Stimulated activated CD4-positive, alpha-beta T cell treated with anti-CD3 and anti-CD28 coated beads, Interleukin-2, amount 100 ng/mL, for 48 hours (primary cell): ENCODE measurements around the gene GPATCH8.
A peak's percentile ranks its signal among the peaks of the same experiment; 100 is the strongest.
"Not testable (repeated sequence)": the region's sequence is repeated elsewhere in the genome, so short reads cannot be mapped to it uniquely, and the experiment has no call there.

Experiments used
- DNase-seq, 2 donors: peaks; one replicate each; pipeline ENCODE4 v3.0.0-alpha.2; 2020

The GPATCH8 gene

DNA sequence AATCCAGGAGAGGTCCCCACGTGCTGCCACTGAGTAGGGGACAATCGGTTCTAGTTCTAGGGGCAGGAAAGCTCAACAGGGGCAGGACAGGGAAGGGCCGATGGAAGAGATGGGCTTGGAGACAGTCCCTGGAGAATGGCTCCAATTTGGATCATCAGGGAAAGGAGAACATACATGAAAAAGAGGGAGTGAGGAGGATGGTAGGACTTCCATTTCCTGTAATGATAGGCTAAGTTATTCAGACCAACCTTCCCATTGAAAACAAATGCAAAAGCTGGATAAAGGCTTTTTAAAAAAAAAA, 20.4 kb upstream of the GPATCH8 start:
- no peak for DNase-seq

GRCh38 chr17:44522883-44523671, 19.9 kb upstream of the GPATCH8 start:
- peak; percentile 62 to 65 for DNase-seq

- DNase-seq = no peak
Measured at GRCh38 chr17:44518032-44518431, 14.8 kb upstream of the GPATCH8 start.

DNA sequence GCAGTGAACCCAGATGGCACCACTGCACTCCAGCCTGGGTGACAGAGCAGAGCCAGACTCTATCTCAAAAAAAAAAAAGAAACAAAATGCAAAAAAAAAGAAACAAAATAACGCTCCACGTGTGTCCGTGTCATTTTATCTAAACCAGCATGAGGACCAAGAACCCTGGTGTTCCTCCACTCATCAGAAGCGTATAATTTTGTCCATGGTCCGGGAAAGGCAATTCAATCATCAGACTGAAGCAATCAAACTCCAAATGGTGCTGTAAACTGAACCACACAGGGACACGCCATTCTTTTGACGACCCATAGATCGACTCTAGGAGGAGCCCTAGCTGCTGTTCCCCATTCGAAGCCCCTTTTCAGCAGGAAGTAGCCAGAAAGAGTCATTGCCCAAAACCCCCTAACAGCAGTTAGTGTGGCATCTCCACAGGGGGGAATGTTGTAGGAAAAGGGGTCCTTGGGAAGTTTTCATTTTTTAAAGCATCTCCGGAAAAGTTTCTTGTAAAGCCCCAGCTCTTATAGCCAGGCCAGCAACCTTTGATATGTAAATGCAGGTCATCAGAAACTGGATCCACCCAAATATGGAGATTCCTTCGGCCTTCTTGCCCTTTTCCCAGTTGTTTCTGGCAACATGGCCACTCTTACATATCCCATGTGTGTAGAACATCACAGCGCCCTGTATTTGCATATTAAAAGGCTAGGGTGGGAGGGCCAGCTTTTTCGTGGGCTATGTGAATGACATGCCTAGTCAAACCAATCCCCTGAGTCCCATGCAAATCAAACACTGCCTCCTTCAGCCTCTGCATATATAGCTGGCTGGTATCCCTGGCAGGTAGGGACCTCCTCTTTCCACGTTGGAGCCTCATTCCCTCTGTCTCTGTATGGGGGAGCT, 8.3 kb upstream of the GPATCH8 start:
- not testable (repeated sequence) for DNase-seq

- not testable (repeated sequence) for DNase-seq
Measured at GRCh38 chr17:44506939-44507604, 3.9 kb upstream of the GPATCH8 start.

- no peak for DNase-seq
Measured at GRCh38 chr17:44502598-44503146, 534 bp downstream of the GPATCH8 start.

- no peak for DNase-seq
Measured at GRCh38 chr17:44501866-44502375, 1.3 kb downstream of the GPATCH8 start.

DNA sequence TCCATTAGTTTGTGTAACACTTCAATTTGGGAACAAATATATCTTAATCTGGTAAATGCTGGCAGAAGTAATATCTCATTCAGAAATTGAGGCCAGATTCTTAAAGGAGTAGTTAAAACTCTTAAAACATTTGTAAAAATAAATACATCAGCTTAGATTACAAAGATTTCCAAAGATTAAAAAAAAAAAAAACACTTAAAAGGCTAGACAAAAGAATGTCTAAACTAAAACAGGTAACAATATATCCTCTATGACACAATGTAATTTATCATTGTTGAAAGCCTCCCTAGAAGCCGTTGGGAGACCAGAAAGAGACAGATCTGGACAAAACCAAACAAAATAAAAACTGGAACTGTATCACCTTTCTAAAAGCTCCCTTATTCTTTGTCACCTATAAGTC, 3.5 kb downstream of the GPATCH8 start:
- no peak for DNase-seq

DNA sequence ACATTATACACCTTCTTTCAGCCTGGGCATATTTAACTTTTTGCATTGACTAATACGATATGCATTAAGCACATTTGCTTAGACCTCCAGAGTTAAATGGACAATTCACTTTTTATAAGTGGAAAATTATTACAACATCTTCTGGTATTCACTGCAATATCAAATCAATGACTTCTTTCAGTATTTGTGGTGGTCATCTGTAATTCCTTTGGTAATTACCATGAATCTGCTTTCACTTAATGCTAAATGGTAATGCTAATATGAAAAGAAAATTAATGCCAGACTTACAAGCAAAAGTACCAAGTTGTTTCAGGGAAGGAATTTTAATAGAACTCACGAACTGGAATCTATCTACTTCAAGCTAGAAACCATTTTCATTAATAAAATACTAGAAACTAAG, 6.4 kb downstream of the GPATCH8 start:
- DNase-seq = no peak

DNA sequence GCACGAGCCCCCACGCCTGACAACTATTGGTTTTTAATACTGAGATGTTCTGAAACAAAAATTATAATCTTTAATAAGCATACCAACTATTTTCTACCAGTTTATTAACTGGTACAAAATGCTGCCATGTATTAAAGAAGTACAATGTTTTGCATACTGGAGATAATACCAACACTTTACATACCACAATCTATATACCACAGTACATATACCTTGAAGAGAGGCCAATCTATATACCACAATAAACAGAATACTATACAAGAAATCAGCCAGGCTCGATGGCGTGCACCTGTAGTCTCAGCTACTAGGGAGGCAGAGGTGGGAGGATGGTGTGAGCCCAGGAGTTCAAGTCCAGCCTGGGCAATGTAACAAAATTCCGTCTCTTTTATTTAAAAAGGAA, 9.9 kb downstream of the GPATCH8 start:
- DNase-seq = no peak

GRCh38 chr17:44492706-44493272, 10.4 kb downstream of the GPATCH8 start:
- DNase-seq = no peak

DNA sequence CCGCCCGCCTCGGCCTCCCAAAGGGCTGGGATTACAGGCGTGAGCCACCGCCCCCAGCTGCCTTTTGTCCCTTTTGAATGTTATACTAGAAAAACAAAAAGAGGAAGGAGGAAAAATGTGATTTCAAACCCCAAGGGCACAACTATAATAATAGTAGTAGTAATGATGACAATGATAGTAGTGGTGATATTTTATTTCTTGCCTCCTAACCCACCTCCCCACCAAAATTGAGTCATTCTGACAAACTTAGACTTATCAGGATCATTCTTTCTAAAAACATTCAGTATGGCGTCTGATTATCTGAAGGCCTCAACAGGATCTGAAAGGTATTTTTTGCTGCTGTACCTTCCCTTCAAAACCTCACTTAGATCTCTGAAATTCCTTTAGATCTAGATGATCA, 13.6 kb downstream of the GPATCH8 start:
- no peak for DNase-seq

DNA sequence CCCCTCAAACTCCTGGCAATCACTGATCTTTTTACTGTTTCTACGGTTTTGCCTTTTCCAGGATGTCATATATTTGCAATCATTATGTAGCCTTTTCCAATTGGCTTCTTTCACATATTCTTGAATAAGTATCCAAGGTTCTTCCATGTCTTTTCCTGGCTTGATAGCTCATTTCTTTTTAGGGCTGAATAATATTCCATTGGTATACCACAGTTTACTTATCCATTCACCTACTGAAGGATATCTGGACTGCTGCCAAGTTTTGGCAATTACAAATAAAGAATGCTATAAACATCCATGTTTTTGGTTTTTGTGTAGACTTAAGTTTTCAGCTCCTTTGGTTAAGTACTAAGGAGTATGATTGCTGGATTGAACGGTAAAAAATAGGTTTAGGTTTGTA, 16.0 kb downstream of the GPATCH8 start:
- DNase-seq = no peak

- DNase-seq = no peak
Measured at GRCh38 chr17:44473367-44473766, 29.8 kb downstream of the GPATCH8 start.

DNA sequence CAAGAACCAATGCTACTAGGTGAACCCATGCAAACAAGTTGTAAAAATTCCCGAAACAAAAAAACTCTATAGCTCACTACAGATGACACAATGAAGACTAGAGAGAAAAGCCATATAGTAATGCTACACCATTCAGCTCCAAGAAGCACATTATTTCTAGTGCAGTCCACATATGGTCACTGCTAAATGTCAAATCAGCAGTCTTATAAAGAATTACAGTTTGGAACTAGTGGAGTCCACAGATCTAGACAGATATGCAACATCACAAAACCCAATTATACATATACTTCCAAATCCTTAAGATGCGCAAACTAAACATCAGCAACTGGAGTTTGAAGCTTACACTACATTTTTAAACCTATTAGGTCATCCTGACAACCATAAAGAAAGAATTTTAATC, 33.5 kb downstream of the GPATCH8 start:
- DNase-seq = no peak

DNA sequence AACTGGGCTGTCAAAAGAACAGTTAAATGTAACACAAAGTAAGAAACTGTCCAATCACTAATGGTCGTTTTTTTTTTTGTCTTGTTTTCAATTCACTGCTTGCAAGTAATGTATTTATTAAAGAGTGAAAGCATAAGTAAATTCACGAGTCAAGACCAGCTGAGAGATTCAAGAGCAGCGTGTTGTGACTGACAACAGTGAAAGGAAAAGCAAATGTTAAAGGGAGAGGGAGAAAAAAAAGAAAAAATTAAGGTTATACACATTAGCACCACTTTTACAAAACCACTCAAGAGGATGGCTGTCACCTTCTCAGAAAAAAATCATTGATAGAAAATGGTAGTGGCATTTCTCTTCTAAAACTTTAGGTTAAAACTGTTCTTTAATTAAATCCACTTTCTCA, 36.1 kb downstream of the GPATCH8 start:
- DNase-seq = no peak

DNA sequence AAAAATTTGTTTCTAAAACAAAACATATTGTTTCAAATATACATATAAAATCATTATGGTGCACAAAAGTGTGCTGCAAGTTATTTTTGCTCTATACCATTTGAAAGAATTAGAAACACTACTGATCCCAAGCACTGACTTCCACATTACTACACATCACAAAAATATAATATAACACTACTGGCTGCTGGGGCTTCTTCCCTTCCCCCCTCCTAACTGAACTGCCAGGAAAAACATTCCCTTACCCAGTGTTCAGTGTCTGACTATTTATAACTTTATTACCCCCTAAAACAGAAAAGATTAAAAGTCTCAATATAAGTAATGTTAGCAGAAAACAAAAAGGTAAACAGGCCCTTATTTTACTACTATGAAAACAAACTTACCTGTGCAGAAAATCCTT, 36.9 kb downstream of the GPATCH8 start:
- DNase-seq = no peak

- DNase-seq = no peak
Measured at GRCh38 chr17:44465897-44466296, 37.3 kb downstream of the GPATCH8 start.

DNA sequence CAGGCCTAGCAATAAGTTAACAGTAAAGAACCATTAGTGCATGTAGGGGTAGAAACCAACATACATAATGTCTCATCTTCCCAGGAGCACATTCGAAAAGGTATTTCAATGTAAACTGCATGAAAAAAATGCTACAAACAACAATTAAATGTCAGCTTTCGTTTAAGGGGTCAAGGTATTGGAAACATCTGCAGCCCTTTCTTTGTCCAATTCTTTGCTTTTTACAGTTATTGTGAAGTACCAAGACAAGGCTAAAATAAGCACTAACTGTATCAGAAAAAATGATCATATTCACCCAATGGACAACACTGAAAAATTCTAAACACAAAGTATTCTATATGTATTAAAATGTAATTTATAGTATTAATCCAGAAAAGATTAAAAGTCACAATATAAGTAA, 37.9 kb downstream of the GPATCH8 start:
- no peak for DNase-seq

- DNase-seq = no peak
Measured at GRCh38 chr17:44464037-44464436, 39.2 kb downstream of the GPATCH8 start.

DNA sequence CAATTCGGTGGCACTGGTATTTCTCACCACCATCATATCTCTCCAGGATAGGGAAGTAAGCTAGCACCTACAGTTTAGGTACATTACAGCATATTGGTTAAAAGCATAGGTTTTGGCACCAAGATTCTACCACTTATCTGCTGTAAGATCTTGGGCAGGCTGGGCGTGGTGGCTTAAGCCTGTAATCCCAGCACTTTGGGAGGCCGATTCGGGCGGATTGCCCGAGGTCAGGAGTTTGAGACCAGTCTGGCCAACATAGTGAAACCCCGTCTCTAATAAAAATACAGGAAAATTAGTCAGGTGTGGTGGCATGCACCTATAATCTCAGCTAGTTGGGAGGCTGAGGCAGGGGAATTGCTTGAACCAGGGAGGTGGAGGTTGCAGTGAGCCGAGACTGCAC, 51.4 kb downstream of the GPATCH8 start:
- DNase-seq = no peak

- no peak for DNase-seq
Measured at GRCh38 chr17:44451016-44451627, 52.1 kb downstream of the GPATCH8 start.
